ENCODE data around the gene SYNDIG1. TPM values are rescaled to one million over a fixed set of nuclear protein-coding genes. Genes with fewer than 3 reads are reported as not detected.
A peak's percentile ranks its signal among the peaks of the same experiment; 100 is the strongest.

SYNDIG1 gene
- total RNA-seq, 1 experiment from 2014 or later, result 5.4 TPM

- peak overlapping the region in 2 of 3 experiments; percentile 40 to 61; a peak in 4 of 7 replicates for H3K27ac Mint-ChIP-seq
- Histone ChIP-seq H4K20me1 (ENCODE audit: control insufficient read depth, insufficient read depth, insufficient read length) (peaks cover 2% of the 10 kb centered on the region), H3K4me1 (ENCODE audit: insufficient read depth, low read length) (peaks cover 3% of the 10 kb centered on the region), H3K27me3 (ENCODE audit: insufficient read depth, low read length) (no peaks in the 10 kb centered on the region), H4K8ac (replicated peaks; ENCODE audit: insufficient read length, low read depth, low read length) (no peak overlapping the region), H3K79me2 (ENCODE audit: insufficient read depth, low read length) (no peaks in the 10 kb centered on the region), H3K4ac (ENCODE audit: low read depth, low read length) (no peak overlapping the region), H2AK5ac (ENCODE audit: insufficient read length, low read length) (no peak overlapping the region), H3K4me2 (ENCODE audit: insufficient read depth, insufficient read length, low read length) (peak overlapping the region; percentile 32), H3K79me1 (ENCODE audit: insufficient read depth, low read depth, low read length, poor library complexity, severe bottlenecking) (no peaks in the 10 kb centered on the region), H2BK120ac (ENCODE audit: low read depth, low read length, poor library complexity, severe bottlenecking) (no peak overlapping the region), H2BK12ac (ENCODE audit: insufficient read length, low read depth, low read length) (no peak overlapping the region), H4K91ac (ENCODE audit: insufficient read length, low read depth, low read length) (no peak overlapping the region), H4K5ac (ENCODE audit: insufficient read length, low read depth, low read length) (no peak overlapping the region), H2BK5ac (ENCODE audit: insufficient read length, low read length) (no peak overlapping the region), H2AFZ (ENCODE audit: low read length) (no peak overlapping the region), H3K9me3 (ENCODE audit: control insufficient read depth, low read depth, low read length) (no peaks in the 10 kb centered on the region), H3K56ac (ENCODE audit: insufficient read length, low read depth, low read length) (no peak overlapping the region), H3K14ac (ENCODE audit: insufficient read depth, low read length) (no peak overlapping the region), H2BK20ac (ENCODE audit: low read depth, low read length, poor library complexity, severe bottlenecking) (no peak overlapping the region), H3K18ac (ENCODE audit: insufficient read length, low read depth, low read length) (no peak overlapping the region), H3K23me2 (ENCODE audit: insufficient read length, low read depth, low read length, poor library complexity, severe bottlenecking) (peaks cover 4% of the 10 kb centered on the region), H3T11ph (ENCODE audit: low read length) (no peak overlapping the region), H3K23ac (ENCODE audit: insufficient read length, low read depth, low read length) (no peak overlapping the region), H2BK15ac (ENCODE audit: low read depth, low read length) (no peak overlapping the region), H3K27ac (ENCODE audit: insufficient read length, low read depth, low read length) (no peak overlapping the region), H3K9ac (ENCODE audit: extremely low read depth, insufficient read length, low read length) (no peak overlapping the region)
- H3K9me3 Mint-ChIP-seq, result peaks cover 0 to under 1% of the 10 kb centered on the region in 2 experiments; a peak in 1 of 5 replicates
- DNase-seq, result no peak
- peaks cover 2% of the 10 kb centered on the region; the same call in 1 of the 2 replicates for H3K27me3 Mint-ChIP-seq (ENCODE audit: low read depth)
- H3K4me3 Mint-ChIP-seq, result peak overlapping the region in 1 of 2 experiments; percentile 19; a peak in 2 of 5 replicates
- TF ChIP-seq CTCF (conservative IDR thresholded peaks at IDR 0.05), result no peak
- no peaks in the 10 kb centered on the region for H3K36me3 Mint-ChIP-seq (ENCODE audit: insufficient read depth in 1 of 3, low read depth in 3 of 3)
- peaks cover 30 to 33% of the 10 kb centered on the region in 2 experiments for H3K4me1 Mint-ChIP-seq
- no CpG with 5 or more reads among the region's 4 CpGs for WGBS (ENCODE audit: extremely low coverage, insufficient read length, low lambda C conversion rate)
These were observed 43.8 kb upstream of the SYNDIG1 start for GRCh38 chr20:24425523-24426135.
